Activated naive CD4-positive, alpha-beta T cell treated with anti-CD3 and anti-CD28 coated beads for 36 hours (primary cell): ENCODE results near the gene LMO7. TPM values are rescaled to one million over a fixed set of nuclear protein-coding genes. Genes with fewer than 3 reads are reported as not detected.
"Not testable (repeated sequence)": the region's sequence is repeated elsewhere in the genome, so short reads cannot be mapped to it uniquely, and the experiment has no call there.

Source experiments
- CTCF ChIA-PET: fragments of 350-600 bp; sonication (Branson Sonifier 250); formaldehyde crosslinking; loops from one replicate; lab custom pipeline; 2021; ENCODE audit warnings: antibody characterized with exemption; lab: Charles Lee
- DNase-seq: peaks from one replicate; pipeline ENCODE4 v3.0.0-alpha.2; 2020
- H3K27ac Mint-ChIP-seq: one replicate; pipeline ENCODE4 v1.8.0; 2021; ENCODE audit warnings: mild to moderate bottlenecking, mixed read lengths
- H3K27me3 Mint-ChIP-seq: one replicate; pipeline ENCODE4 v1.8.0; 2021; ENCODE audit warnings: low read depth, mixed read lengths
- H3K36me3 Mint-ChIP-seq: one replicate; pipeline ENCODE4 v1.8.0; 2021; ENCODE audit warnings: low read depth, mixed read lengths
- H3K4me1 Mint-ChIP-seq: one replicate; pipeline ENCODE4 v1.8.0; 2021; ENCODE audit warnings: low read depth, mixed read lengths
- H3K4me3 Mint-ChIP-seq: one replicate; pipeline ENCODE4 v1.8.0; 2021; ENCODE audit warnings: mild to moderate bottlenecking, moderate library complexity, mixed read lengths
- H3K9me3 Mint-ChIP-seq: one replicate; pipeline ENCODE4 v1.8.0; 2021; ENCODE audit warnings: mixed read lengths
- intact Hi-C: fragments of 100-400 bp; cut with micrococcal nuclease; formaldehyde crosslinking; loops from one replicate; pipeline ENCODE4 v1.15.1; 2023
- total RNA-seq, 2 experiments: library from RNA; stranded (reverse); gene quantifications; one replicate each; pipeline ENCODE4 v1.2.3, GENCODE V29; 2021

LMO7 gene
- total RNA-seq, 2 experiments from 2014 or later = 10.5 to 12.0 TPM

DNA sequence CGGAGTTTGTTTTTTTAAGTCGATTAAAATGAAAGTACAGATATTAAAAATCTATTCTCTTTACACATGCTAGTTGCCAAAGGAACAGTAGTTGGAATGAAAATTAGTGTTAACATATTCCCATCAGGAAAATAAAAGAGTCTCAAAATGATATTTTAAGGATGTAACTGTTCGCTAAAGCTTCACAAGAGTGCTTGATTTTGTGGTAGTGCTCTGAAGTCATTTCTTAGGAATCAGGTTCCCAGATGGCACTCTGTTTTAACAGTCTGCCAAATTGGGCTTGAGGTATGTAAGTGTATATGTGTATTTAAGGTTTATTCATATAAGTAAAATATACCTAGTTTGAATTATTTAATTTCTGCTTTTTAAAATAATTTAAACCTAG lies 128.8 kb downstream of the LMO7 start:
- CTCF ChIA-PET = interaction anchor here (0.7 kb wide), 1 partner anchor 105 kb away, joined by 4 read pairs; no protein-coding TSS in a partner anchor
- peaks cover 4% of the 10 kb centered on the region for H3K9me3 Mint-ChIP-seq
- intact Hi-C loops = loop anchor here (5.0 kb wide), 6 partner anchors 128 to 1562 kb away; partner anchors contain the start of genes LMO7, MYCBP2 and TBC1D4

DNA sequence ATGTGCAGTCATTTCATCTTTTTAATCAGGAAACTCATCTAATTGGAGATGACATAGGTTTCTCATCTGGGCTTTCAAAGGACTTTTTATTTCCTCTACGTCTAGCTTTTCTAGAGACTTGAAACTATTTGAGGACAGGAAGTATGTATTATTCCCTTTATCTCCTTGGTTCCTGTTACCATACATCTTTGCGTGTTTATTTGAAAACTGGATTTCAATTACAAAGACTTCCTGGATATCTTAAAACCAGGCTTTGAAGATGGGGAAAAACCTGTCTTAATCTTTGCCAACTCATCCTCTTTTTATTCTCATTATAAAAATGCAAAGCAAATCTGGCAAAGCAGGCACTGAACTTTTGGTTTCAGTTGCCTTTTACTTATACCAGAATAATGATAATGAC lies 130.5 kb downstream of the LMO7 start:
- Mint-ChIP-seq H3K27ac (peak overlapping the region; percentile 63), H3K4me1 (peaks cover 74% of the 10 kb centered on the region), H3K27me3 (peaks cover 4% of the 10 kb centered on the region), H3K9me3 (peaks cover 4% of the 10 kb centered on the region), H3K36me3 (peaks cover 10% of the 10 kb centered on the region), H3K4me3 (no peak overlapping the region)
- CTCF ChIA-PET = interaction anchor here (0.9 to 1.3 kb wide), 3 partner anchors 52 to 103 kb away, joined by 3 to 4 read pairs (median 3); no protein-coding TSS in a partner anchor
- intact Hi-C loops = loop anchor here (1.0 to 2.0 kb wide), 3 partner anchors 32 to 218 kb away; partner anchors contain the start of gene UCHL3
- peak; percentile 18 for DNase-seq

More for the DNA sequence above, 128.8 kb downstream of the LMO7 start:
- DNase-seq = no peak
- H3K4me1 Mint-ChIP-seq = peaks cover 73% of the 10 kb centered on the region
- H3K27me3 Mint-ChIP-seq = peaks cover 4% of the 10 kb centered on the region
- no peak overlapping the region for H3K4me3 Mint-ChIP-seq
- no peak overlapping the region for H3K27ac Mint-ChIP-seq
- peaks cover 10% of the 10 kb centered on the region for H3K36me3 Mint-ChIP-seq

DNA sequence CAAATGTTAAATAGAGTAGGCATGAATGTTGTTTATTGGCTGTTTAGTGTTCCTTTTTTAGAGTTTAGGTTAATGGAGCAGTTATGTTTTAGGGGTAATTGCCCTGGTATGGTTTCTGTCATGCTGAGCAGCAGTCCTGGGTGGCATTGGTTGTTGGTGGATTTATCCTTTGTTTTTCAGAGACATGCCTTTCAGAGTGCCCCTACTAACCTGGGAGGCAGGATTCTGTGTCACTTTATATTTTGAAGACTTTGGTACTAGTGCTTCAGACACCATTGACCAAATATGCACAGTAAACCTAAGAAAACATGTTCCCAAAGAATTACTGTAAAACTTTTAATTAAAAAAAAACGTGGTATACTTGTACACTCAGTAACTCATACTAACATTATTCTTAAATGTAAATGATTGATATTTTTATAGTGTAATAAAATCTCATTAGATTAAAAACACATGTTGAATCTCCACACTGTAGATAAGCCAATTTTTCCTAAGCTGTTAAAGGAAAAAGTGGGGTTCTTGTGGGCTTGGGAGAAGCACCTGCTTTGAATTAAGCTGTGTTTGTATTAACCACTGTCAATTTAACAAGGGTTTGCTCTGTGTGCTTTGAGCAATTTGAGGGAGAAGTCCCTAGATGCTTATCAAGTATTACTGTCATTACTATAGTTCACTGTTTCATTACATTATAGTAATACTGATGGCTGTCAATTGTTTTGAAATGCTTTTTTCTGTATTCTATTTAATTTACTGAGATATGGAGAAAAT lies 133.2 kb downstream of the LMO7 start:
- Mint-ChIP-seq H3K4me1 (peaks cover 69% of the 10 kb centered on the region), H3K4me3 (no peak overlapping the region), H3K27ac (no peak overlapping the region), H3K36me3 (peaks cover 16% of the 10 kb centered on the region), H3K9me3 (peaks cover 7% of the 10 kb centered on the region), H3K27me3 (peaks cover under 1% of the 10 kb centered on the region)
- intact Hi-C loops = no loop called here
- DNase-seq = no peak
- CTCF ChIA-PET = interaction anchor here (1.1 to 1.4 kb wide), 2 partner anchors 9 to 74 kb away, joined by 4 read pairs; no protein-coding TSS in a partner anchor

DNA sequence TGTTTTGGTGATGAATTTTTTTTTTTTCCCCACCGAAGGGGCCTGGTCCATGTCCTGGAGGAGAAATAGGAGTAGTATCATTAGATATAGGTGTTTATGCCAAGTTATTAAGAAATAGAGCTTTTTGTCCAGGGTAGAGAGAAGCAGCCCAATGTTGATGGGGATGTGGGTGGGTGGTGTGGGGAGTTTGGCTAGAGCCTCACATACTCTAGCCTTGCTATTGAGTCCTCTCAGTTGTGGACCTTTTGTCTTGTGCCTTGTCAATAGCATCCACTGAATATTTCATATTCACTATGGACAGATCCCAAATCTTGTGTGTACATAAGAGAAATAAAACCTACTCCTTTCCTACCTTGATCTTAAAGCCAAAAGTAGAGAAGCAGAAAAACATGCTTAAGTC lies 134.0 kb downstream of the LMO7 start:
- peaks cover 17% of the 10 kb centered on the region for H3K36me3 Mint-ChIP-seq
- no peak overlapping the region for H3K27ac Mint-ChIP-seq

DNA sequence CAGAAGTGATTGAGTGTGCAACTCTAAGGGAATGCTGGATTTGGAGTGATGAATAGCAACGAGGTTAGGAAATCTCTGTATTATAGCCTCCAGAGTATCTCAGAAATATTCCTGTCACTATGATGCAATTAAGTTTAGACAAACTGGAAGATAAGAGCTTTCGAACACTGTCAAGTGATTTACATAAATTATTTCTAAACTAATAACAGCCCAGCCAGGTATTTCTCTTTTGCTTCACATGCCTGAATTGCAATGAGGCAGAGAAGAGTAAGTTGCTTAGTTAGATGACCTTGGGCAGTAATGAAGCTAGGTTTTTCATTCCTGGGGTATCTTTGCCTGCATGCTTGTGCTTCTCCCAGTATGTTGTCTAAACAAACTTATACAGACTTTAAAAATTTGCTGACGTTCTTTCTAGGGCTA lies 134.5 kb downstream of the LMO7 start:
- no peak overlapping the region for H3K4me3 Mint-ChIP-seq
- peaks cover 7% of the 10 kb centered on the region for H3K9me3 Mint-ChIP-seq
- CTCF ChIA-PET = no interaction called here
- peaks cover 61% of the 10 kb centered on the region for H3K4me1 Mint-ChIP-seq
- DNase-seq = no peak
- intact Hi-C loops = loop anchor here (1.0 kb wide), 1 partner anchor 8 kb away; no protein-coding TSS in a partner anchor
- no peak overlapping the region for H3K27ac Mint-ChIP-seq
- H3K27me3 Mint-ChIP-seq = no peaks in the 10 kb centered on the region
- peaks cover 13% of the 10 kb centered on the region for H3K36me3 Mint-ChIP-seq

More for the DNA sequence above, 134.0 kb downstream of the LMO7 start:
- intact Hi-C loops = no loop called here
- Mint-ChIP-seq H3K4me3 (no peak overlapping the region), H3K27me3 (no peaks in the 10 kb centered on the region), H3K9me3 (peaks cover 7% of the 10 kb centered on the region), H3K4me1 (peaks cover 65% of the 10 kb centered on the region)
- DNase-seq = no peak
- CTCF ChIA-PET = no interaction called here

DNA sequence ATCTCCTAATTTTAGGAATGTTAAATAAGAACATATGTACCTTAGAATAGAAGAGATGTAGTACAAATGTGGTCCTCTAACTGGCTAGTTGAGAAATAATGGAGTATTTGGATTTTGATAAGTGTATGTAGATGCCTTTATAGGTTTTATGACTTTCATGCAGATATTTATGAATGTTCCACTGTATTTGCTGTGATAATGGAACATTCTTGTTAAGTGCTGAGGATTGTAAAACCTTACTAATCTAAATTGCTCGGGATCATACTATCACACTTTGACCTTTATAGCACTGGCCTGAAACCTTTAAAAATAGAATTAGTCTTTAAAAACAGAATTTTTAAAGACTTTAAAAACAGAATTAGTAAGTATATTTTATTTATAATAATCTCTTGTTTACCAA lies 135.1 kb downstream of the LMO7 start:
- intact Hi-C loops = loop anchor here (1.0 kb wide), 1 partner anchor 9 kb away; no protein-coding TSS in a partner anchor
- H3K4me1 Mint-ChIP-seq = peaks cover 55% of the 10 kb centered on the region
- CTCF ChIA-PET = no interaction called here
- peaks cover 5% of the 10 kb centered on the region for H3K9me3 Mint-ChIP-seq
- no peaks in the 10 kb centered on the region for H3K27me3 Mint-ChIP-seq
- DNase-seq = no peak
- H3K36me3 Mint-ChIP-seq = peaks cover 10% of the 10 kb centered on the region
- H3K4me3 Mint-ChIP-seq = no peak overlapping the region
- no peak overlapping the region for H3K27ac Mint-ChIP-seq

DNA sequence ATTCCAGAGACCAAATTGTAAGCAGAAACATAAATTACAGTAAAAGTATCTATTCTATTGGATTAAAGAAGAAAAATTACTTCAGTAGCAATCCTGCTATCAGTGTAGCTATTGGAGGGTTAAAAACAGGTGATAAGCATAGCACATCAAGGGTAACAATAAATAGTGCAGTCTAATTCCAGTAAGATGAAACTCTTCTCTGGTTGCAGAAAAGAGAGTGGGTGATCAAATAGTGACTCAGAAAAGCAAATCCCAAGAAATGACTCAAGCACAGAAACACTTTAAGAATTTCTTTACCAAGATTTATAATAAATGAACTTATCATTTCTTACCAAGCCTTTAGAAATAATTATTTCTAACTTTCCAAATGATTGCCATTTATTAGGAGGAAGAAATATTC lies 135.7 kb downstream of the LMO7 start:
- peaks cover 3% of the 10 kb centered on the region for H3K9me3 Mint-ChIP-seq
- no peak for DNase-seq
- no peak overlapping the region for H3K4me3 Mint-ChIP-seq
- H3K27ac Mint-ChIP-seq = no peak overlapping the region
- intact Hi-C loops = loop anchor here (1.0 kb wide), 2 partner anchors 10 to 26 kb away; no protein-coding TSS in a partner anchor
- no peaks in the 10 kb centered on the region for H3K27me3 Mint-ChIP-seq
- H3K36me3 Mint-ChIP-seq = peaks cover 10% of the 10 kb centered on the region
- CTCF ChIA-PET = no interaction called here
- H3K4me1 Mint-ChIP-seq = peaks cover 49% of the 10 kb centered on the region

DNA sequence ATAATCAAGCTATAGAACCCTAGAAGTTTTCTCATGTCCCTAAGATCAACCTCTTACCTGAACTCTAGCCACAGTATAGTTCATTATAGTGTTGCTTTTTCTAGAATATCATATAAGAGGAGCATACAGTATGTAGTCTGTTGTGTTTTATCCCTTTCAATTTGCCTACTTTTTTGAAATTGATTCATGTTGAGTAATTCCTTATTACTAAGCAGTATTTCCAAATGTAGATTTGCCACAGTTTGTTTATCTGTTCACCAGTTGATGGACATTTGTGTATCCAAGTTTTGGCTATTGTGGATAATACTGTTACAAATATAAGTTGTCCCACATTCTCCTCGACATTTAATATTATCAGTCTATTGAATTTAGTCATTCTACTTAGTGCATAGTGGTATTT lies 138.0 kb downstream of the LMO7 start:
- no peak overlapping the region for H3K27ac Mint-ChIP-seq
- CTCF ChIA-PET = interaction anchor here (2.4 to 2.8 kb wide), 2 partner anchors 13 to 78 kb away, joined by 8 to 11 read pairs; no protein-coding TSS in a partner anchor
- H3K9me3 Mint-ChIP-seq = peaks cover 3% of the 10 kb centered on the region
- peaks cover 35% of the 10 kb centered on the region for H3K4me1 Mint-ChIP-seq
- peaks cover 13% of the 10 kb centered on the region for H3K36me3 Mint-ChIP-seq
- H3K4me3 Mint-ChIP-seq = no peak overlapping the region
- no peak for DNase-seq
- H3K27me3 Mint-ChIP-seq = no peaks in the 10 kb centered on the region
- intact Hi-C loops = no loop called here

DNA sequence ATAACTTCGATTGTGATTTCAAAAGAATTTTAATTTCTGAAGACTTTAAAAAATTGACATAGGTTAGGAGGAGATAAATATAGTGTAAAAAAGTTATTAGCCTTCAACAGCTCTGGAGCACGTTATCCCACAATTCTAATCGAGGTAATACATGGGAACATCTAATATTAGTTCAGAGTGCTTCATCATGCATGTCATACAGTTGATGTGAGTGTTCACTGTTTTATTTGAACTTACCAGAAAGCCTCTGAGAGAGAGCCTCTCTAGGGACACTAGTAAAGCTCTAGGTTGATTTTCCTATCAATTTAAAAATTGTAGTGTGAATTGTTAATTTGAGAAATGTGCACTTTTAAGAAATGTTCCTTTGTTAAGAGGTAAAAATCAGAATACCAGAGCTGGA lies 140.4 kb downstream of the LMO7 start:
- Mint-ChIP-seq H3K27ac (no peak overlapping the region), H3K4me1 (peaks cover 20% of the 10 kb centered on the region), H3K4me3 (no peak overlapping the region), H3K36me3 (peaks cover 24% of the 10 kb centered on the region), H3K9me3 (peaks cover 9% of the 10 kb centered on the region), H3K27me3 (no peaks in the 10 kb centered on the region)
- intact Hi-C loops = no loop called here
- DNase-seq = no peak
- CTCF ChIA-PET = interaction anchor here (0.7 to 1.1 kb wide), 3 partner anchors 8 to 89 kb away, joined by 3 read pairs; no protein-coding TSS in a partner anchor

DNA sequence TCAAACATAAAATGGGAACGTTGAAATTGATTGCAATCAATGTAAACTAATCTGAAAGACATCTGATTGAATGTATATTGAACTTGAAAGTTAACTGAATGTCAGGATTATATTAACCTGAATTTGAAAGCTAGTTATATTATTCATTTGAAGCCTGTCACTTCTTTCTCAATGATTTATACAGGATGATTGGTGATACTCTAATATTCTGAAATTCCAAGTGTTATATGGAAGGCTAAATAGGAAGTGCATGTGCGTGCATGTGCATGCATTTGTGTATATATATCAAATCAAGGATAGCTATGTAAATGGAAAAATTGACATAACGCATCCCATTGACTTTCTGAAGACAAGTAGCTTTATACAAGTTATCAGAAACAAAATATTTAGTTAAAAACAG lies 143.3 kb downstream of the LMO7 start:
- intact Hi-C loops = no loop called here
- H3K4me3 Mint-ChIP-seq = no peak overlapping the region
- peaks cover 6% of the 10 kb centered on the region for H3K9me3 Mint-ChIP-seq
- peaks cover 12% of the 10 kb centered on the region for H3K4me1 Mint-ChIP-seq
- DNase-seq = no peak
- CTCF ChIA-PET = interaction anchor here (1.4 kb wide), 1 partner anchor 83 kb away, joined by 3 read pairs; no protein-coding TSS in a partner anchor
- no peaks in the 10 kb centered on the region for H3K27me3 Mint-ChIP-seq
- H3K27ac Mint-ChIP-seq = no peak overlapping the region
- peaks cover 21% of the 10 kb centered on the region for H3K36me3 Mint-ChIP-seq

DNA sequence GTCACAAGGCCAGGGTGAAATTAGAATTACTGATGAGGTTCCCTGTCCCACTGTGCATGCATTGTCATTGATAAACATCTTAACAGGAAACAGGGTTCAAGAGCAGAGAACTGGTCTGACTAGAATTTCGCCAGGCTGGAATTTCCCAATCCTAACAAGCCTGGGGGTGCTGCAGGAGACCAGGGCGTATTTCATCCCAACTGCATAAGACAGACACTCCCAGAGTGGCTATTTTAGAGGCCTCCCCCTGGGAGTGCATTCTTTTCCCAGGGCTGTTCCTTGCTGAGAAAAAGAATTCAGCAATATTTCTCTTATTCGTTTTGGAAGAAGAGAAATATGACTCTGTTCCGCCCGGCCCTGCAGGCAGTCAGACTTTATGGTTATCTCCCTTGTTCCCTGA lies 144.0 kb downstream of the LMO7 start:
- H3K9me3 Mint-ChIP-seq, H3K4me3 Mint-ChIP-seq, intact Hi-C loops, DNase-seq, H3K27ac Mint-ChIP-seq, H3K27me3 Mint-ChIP-seq: not testable (repeated sequence)
- peaks cover 20% of the 10 kb centered on the region for H3K36me3 Mint-ChIP-seq
- CTCF ChIA-PET = interaction anchor here (1.4 kb wide), 1 partner anchor 84 kb away, joined by 3 read pairs; no protein-coding TSS in a partner anchor
- peaks cover 15% of the 10 kb centered on the region for H3K4me1 Mint-ChIP-seq

DNA sequence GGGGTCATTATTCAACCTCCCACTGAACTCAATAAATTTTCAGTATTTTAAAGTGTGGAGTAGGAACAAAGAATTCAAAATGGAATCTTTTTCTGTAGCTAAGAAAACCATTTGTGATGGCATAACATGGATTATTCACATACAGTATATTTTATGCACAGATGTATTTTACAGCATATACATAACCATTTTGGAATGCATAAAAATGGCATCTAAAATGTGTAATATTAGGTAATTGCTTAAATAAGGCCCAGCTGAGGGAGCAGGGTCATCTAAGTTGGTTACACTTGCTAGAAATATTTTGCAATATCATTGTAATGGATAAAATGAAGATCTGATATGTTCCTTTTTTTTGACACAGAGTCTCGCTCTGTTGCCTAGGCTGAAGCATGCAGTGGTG lies 146.9 kb downstream of the LMO7 start:
- Mint-ChIP-seq H3K4me1 (peaks cover 18% of the 10 kb centered on the region), H3K36me3 (peaks cover 23% of the 10 kb centered on the region), H3K27ac (no peak overlapping the region), H3K27me3 (no peaks in the 10 kb centered on the region), H3K4me3 (no peak overlapping the region), H3K9me3 (peaks cover 6% of the 10 kb centered on the region)
- no peak for DNase-seq
- intact Hi-C loops = loop anchor here (1.0 kb wide), 1 partner anchor 21 kb away; no protein-coding TSS in a partner anchor
- CTCF ChIA-PET = interaction anchor here (0.6 to 1.7 kb wide), 2 partner anchors 10 to 87 kb away, joined by 3 to 4 read pairs; no protein-coding TSS in a partner anchor
